Measurements from ENCODE around the gene NUDT4.

DNA sequence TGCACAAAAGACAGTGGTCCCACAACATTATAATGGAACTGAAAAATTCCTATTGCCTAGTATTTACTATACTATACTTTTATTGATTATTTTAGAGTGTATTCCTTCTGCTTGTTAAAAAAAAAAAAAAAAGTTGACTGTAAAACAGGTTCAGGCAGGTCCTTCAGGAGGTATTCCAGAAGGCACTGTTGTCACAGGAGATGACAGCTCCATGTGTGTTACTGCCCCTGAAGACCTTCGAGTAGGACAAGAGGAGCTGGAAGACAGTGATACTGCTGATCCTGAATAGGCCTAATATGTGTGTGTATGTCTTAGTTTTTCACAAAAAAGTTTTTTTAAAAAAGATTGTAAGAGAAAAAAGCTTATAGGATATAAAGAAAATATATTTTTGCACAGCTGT lies 51.7 kb downstream of the NUDT4 start:
- TF ChIP-seq CREM (IDR thresholded peaks at IDR 0.05; ENCODE audit: low read depth): no peak
- TF ChIP-seq, protein P1, sequence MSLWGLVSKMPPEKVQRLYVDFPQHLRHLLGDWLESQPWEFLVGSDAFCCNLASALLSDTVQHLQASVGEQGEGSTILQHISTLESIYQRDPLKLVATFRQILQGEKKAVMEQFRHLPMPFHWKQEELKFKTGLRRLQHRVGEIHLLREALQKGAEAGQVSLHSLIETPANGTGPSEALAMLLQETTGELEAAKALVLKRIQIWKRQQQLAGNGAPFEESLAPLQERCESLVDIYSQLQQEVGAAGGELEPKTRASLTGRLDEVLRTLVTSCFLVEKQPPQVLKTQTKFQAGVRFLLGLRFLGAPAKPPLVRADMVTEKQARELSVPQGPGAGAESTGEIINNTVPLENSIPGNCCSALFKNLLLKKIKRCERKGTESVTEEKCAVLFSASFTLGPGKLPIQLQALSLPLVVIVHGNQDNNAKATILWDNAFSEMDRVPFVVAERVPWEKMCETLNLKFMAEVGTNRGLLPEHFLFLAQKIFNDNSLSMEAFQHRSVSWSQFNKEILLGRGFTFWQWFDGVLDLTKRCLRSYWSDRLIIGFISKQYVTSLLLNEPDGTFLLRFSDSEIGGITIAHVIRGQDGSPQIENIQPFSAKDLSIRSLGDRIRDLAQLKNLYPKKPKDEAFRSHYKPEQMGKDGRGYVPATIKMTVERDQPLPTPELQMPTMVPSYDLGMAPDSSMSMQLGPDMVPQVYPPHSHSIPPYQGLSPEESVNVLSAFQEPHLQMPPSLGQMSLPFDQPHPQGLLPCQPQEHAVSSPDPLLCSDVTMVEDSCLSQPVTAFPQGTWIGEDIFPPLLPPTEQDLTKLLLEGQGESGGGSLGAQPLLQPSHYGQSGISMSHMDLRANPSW (CRISPR knock-in tag; IDR thresholded peaks at IDR 0.05): no peak
- TF ChIP-seq, protein P2, sequence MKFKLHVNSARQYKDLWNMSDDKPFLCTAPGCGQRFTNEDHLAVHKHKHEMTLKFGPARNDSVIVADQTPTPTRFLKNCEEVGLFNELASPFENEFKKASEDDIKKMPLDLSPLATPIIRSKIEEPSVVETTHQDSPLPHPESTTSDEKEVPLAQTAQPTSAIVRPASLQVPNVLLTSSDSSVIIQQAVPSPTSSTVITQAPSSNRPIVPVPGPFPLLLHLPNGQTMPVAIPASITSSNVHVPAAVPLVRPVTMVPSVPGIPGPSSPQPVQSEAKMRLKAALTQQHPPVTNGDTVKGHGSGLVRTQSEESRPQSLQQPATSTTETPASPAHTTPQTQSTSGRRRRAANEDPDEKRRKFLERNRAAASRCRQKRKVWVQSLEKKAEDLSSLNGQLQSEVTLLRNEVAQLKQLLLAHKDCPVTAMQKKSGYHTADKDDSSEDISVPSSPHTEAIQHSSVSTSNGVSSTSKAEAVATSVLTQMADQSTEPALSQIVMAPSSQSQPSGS (CRISPR knock-in tag; IDR thresholded peaks at IDR 0.05): no peak
